ENCODE results near the gene TNNC1. TPM values are rescaled to one million over a fixed set of nuclear protein-coding genes. Genes with fewer than 3 reads are reported as not detected.
A peak's percentile ranks its signal among the peaks of the same experiment; 100 is the strongest.

TNNC1 gene
- total RNA-seq (1,000 to 10,000 TPM; 6,035 to 9,296 (median 8,226) TPM), polyA plus RNA-seq (over 10,000 TPM in 1 of 2 donors, 1,000 to 10,000 TPM in 1; 9,937 to 18,066 TPM)
- long read RNA-seq, donor 1, transcript TNNC1-201 (6 exons, 714 nt): major isoform, 2,613 of 2,934 reads
- long read RNA-seq, donor 1, partial matches to known transcripts: 277 of 2,934 reads
- long read RNA-seq, donor 1, other reads (novel, unspliced or antisense): 44 of 2,934 reads
- long read RNA-seq, donor 2, transcript TNNC1-201 (6 exons, 714 nt): major isoform, 3,935 of 4,631 reads
- long read RNA-seq, donor 2, partial matches to known transcripts: 642 of 4,631 reads
- long read RNA-seq, donor 2, other reads (novel, unspliced or antisense): 54 of 4,631 reads
- long read RNA-seq, donor 3, transcript TNNC1-201 (6 exons, 714 nt): major isoform, 995 of 1,143 reads
- long read RNA-seq, donor 3, partial matches to known transcripts: 114 of 1,143 reads
- long read RNA-seq, donor 3, other reads (novel, unspliced or antisense): 34 of 1,143 reads

- peaks cover 0 to 28% (median 6%) of the 10 kb centered on the region in 9 donors for H3K36me3 ChIP-seq
- intact Hi-C loops (cut with DNase I): loop anchor here in 3 of 10 donors (10.0 kb wide), 2 partner anchors 219 to 231 kb away; partner anchors contain the start of genes GNL3 (in 3 of the 3), PBRM1 (in 3 of the 3) and TWF2 (in 1 of the 3)
- TF ChIP-seq, protein P1, sequence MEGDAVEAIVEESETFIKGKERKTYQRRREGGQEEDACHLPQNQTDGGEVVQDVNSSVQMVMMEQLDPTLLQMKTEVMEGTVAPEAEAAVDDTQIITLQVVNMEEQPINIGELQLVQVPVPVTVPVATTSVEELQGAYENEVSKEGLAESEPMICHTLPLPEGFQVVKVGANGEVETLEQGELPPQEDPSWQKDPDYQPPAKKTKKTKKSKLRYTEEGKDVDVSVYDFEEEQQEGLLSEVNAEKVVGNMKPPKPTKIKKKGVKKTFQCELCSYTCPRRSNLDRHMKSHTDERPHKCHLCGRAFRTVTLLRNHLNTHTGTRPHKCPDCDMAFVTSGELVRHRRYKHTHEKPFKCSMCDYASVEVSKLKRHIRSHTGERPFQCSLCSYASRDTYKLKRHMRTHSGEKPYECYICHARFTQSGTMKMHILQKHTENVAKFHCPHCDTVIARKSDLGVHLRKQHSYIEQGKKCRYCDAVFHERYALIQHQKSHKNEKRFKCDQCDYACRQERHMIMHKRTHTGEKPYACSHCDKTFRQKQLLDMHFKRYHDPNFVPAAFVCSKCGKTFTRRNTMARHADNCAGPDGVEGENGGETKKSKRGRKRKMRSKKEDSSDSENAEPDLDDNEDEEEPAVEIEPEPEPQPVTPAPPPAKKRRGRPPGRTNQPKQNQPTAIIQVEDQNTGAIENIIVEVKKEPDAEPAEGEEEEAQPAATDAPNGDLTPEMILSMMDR (IDR thresholded peaks at IDR 0.05): no peak
- WGBS, 2 donors: 41 to 59% methylated on average over 16 of the region's 16 CpGs
- H3K27me3 ChIP-seq: no peaks in the 10 kb centered on the region
- peak within 1 kb of the TSS; percentile 88 to 99 (median 92) for H3K27ac ChIP-seq
- no peaks in the 10 kb centered on the region for H3K9me3 ChIP-seq
- peak within 1 kb of the TSS; percentile 38 to 96 (median 78) for H3K4me3 ChIP-seq
- ATAC-seq: peak; percentile 9 to 64 (median 54)
- peaks cover 17 to 56% (median 40%) of the 10 kb centered on the region in 9 donors for H3K4me1 ChIP-seq
- peak; percentile 72 to 76 for DNase-seq
These were observed at the start of gene TNNC1 for GRCh38 chr3:52453496-52454249. Gene TNNC1, minus strand, starts transcription at chr3:52454041. Its CDS starts 26 bp downstream, at chr3:52454015.

- no peak overlapping the region for H3K4me3 ChIP-seq
- DNase-seq (no peak), ATAC-seq (no peak)
- WGBS, 2 donors: 94 to 97% methylated on average over 9 to 11 of the region's 11 CpGs
- no peaks in the 10 kb centered on the region for H3K9me3 ChIP-seq
- peaks cover 0 to 71% (median 0%) of the 10 kb centered on the region in 9 donors for H3K36me3 ChIP-seq
- no peaks in the 10 kb centered on the region for H3K27me3 ChIP-seq
- peaks cover 0 to 16% (median 0%) of the 10 kb centered on the region in 9 donors for H3K4me1 ChIP-seq
- TF ChIP-seq, protein P1 (IDR thresholded peaks at IDR 0.05): no peak
- intact Hi-C loops (cut with DNase I): no loop called here
- H3K27ac ChIP-seq: no peak overlapping the region
These were observed 49.0 kb upstream of the TNNC1 start for GRCh38 chr3:52502808-52503350.

GRCh38 chr3:52502001-52502400 lies 48.2 kb upstream of the TNNC1 start:
- ATAC-seq: no peak
- Histone ChIP-seq H3K9me3 (no peaks in the 10 kb centered on the region), H3K36me3 (peaks cover 0 to 65% (median 0%) of the 10 kb centered on the region in 9 donors), H3K4me1 (peaks cover 0 to 25% (median 0%) of the 10 kb centered on the region in 9 donors), H3K27ac (no peak overlapping the region), H3K27me3 (no peaks in the 10 kb centered on the region), H3K4me3 (no peak overlapping the region)
- intact Hi-C loops (cut with DNase I): no loop called here
- TF ChIP-seq, protein P1 (IDR thresholded peaks at IDR 0.05): no peak
- DNase-seq: no peak
- WGBS, 2 donors: 93% methylated on average over 10 to 11 of the region's 11 CpGs

- Histone ChIP-seq H3K27me3 (no peaks in the 10 kb centered on the region), H3K27ac (no peak overlapping the region), H3K9me3 (no peaks in the 10 kb centered on the region), H3K4me3 (no peak overlapping the region), H3K36me3 (peaks cover 0 to 58% (median 0%) of the 10 kb centered on the region in 9 donors), H3K4me1 (peaks cover 0 to 34% (median 5%) of the 10 kb centered on the region in 9 donors)
- no peak for ATAC-seq
- WGBS, 2 donors: 89% methylated on average over 11 of the region's 11 CpGs
- intact Hi-C loops (cut with DNase I): no loop called here
- TF ChIP-seq, protein P1 (IDR thresholded peaks at IDR 0.05): no peak
- DNase-seq: no peak
These were observed 47.2 kb upstream of the TNNC1 start for GRCh38 chr3:52501046-52501445.

All from heart right ventricle (tissue), 16 donors.